CD4-positive, alpha-beta T cell treated with Interleukin-15 for 4 hours (primary cell): ENCODE data around the gene ATP8B4.
A peak's percentile ranks its signal among the peaks of the same experiment; 100 is the strongest.
"Not testable (repeated sequence)": the region's sequence is repeated elsewhere in the genome, so short reads cannot be mapped to it uniquely, and the experiment has no call there.

Source experiments
- DNase-seq: peaks from one replicate; pipeline ENCODE4 v3.0.0-alpha.2; 2020; ENCODE audit warnings: low spot score

Gene ATP8B4

DNA sequence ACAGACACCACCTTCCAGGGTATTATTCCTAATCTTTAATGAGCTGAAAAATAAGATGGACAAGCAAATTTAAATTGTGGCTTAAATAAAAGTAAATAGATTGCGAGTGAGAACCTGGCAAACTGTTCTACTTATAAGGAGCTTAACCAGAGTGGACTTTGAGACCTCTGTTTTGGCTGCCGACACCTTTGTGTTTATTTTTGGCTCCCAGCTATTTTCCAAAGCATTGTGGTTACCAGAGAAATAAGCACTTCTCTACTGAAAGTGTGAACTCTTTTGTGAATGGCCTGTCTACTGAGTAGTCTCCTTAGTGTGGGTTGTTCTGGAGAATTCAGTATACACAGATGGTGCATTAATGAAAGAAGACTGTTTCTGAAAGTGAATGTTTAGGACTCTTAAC, 109.4 kb downstream of the ATP8B4 start:
- DNase-seq: no peak

DNA sequence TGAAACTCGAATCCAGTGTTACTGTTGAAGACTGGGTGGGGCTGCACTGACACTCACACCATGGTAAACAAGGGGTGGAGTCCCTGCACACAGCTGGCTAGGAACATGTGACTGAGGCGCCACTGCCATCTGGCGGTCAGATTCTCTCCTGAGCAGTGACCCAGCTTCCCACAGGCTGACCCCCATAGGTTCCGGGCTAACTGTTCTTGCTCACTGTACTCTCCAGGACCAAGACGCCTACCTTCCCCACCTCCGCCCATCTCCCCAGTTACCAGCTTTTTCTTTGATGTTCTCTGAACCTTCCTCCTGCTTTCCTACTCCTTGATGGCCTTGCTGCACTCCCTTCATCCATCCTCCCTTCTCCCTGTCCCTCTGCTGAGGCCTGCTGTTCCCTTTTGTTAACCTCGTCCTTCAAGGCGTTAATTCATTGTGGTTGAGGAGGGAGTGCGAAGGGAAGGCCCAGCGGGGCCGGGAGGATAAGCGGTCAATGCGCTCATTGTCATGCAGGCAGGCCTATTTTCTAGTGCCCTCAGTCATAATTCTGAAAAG, 115.2 kb downstream of the ATP8B4 start:
- peak; percentile 67 for DNase-seq

DNA sequence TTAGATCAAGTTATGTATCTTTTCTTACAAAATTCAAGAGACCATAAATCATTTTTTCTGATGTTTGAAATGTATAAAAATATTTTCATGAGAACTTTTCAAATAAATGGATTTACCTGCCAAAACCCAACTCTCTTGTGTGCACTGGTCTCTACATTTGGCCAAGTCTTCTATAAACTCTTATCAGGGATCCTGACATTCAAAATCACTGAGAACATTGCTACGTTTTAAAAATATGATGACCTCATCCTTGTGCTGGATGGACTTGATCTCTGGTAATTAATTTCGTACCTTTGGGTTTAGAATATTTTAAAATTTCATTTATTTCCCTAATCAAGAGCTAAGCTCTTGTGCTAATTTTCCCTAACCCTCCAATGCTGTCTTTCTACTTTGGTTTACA, 127.4 kb downstream of the ATP8B4 start:
- no peak for DNase-seq

DNA sequence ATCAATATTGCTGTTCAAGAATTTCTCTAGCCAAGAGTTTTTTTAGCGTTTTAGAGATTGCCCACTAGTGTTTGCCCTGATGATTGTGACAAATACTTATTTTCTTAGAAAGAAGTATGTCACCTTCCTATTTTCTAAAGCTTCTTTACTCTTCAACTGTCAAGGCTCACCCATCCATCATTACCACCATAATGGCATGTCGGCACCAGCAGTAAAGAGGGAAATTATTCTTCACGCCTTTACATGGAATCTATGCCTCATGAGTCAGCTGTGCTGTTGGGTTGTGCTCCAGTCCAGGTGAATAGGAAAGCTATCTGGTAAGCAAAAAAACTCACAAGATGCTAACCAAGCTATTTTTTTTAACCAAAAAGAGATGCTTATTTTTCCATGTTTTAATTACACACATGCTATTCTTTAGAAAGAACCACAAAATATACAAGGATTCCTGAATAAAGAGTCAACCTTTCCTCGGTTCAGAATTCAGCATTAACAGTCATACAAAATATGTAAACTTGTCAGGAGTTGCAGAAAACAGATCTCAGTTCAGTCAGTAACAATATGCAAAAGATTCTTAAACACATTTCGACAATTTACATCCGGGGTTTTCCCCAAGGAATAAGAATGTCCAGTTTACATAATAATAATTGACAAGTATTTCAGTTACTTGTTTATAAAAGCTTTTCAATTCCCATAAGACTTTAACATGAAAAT, 128.0 kb downstream of the ATP8B4 start:
- DNase-seq: no peak

DNA sequence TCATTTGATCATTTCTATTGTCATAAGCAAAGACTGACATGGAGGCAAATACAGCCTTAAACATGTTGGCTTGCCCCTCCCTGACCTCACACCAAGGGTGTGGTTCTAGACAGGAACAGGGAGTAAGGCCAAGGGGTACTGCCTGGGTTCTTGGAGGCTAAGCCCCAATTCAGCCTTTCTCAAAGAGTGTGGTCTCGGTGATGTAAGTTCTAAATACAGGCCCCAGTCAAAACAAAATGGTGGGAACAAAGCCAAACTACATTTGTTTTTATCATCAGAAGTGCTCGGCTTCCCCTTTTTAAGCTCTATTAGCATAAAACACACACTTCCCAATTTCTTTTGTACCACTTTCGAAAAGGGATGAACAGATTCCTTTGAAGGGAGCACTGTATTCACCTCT, 129.5 kb downstream of the ATP8B4 start:
- DNase-seq: no peak

DNA sequence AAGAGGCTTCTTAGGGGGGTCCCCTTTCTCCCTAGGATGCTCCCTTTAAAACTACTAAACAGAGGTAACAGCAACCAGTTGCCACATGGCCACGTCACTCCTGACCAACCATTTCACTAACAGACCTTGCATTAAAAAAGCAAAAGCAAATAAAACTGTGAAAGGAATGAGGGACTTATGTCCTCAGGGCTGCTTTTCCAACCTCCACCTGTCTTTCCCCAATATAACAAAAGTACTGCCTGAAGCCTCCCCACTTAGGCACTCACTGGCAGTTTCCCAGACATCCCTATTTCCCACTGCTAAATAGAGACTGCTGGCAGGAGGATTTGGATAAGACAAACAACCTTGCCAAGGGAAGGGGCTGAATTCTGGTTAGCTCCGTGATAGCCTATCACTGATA, 130.3 kb downstream of the ATP8B4 start:
- DNase-seq: no peak

DNA sequence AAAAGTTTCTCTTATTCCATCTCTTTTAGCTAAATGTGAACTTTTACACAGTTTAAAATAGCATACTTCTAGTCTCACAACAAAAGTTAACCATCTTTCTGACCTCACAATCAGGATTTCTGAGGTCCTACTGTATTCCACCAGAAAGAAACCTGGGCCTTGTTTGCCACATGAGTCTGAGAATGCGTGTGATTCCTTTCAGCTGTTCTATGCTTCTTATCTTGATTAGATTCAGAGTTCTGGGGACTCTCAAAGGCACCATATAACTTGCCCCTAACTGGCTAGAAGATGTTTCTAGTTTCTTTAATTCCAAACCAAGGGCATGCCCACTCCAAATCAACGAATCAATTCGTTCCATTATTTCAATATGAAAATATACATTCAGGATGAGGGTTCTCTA, 131.1 kb downstream of the ATP8B4 start:
- no peak for DNase-seq

DNA sequence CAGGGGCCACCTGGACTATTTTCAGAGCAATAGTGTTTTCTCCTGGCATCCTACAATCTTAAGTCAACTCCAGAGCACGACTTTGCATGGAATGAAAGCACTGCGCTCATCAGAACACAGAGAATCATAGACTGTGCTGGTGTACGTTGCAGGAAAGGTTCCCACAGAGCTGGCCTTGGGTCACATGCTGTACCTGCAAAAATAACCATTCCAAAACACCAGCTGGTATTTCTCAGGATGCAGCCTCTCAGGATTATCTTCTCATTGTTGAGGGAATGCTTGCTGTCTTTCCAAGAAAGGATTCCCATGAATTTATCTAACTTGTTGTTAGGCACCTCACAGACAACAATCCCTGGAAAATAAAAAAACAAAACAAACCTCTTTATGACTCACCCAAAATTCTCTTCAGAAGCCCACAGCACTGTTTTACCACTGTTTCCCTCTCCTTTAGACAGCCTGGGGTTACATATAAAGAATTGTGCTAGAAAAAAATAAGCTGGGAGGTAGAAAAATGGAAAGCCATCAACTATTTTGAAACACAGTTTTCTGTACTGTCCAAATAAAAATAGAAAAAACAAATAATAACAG, 131.7 kb downstream of the ATP8B4 start:
- DNase-seq: no peak

DNA sequence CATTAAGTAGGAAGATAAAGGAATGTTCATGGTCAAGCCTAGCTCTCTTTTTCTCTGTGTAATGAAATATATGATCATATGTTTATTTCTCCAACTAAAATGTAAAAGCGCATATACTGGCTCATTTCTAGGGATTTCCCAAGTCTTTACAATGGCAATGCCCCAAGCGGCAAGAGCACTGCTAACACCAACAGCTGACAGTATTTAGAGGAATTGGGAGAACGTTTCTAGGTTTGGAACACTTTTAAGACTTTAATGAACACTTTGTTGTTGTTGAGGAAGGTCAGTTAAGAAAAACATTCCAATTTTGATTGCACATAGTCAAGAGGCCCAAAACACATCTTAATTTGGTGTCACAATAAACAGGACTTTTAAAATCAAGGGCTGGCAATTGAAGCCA, 132.7 kb downstream of the ATP8B4 start:
- no peak for DNase-seq

DNA sequence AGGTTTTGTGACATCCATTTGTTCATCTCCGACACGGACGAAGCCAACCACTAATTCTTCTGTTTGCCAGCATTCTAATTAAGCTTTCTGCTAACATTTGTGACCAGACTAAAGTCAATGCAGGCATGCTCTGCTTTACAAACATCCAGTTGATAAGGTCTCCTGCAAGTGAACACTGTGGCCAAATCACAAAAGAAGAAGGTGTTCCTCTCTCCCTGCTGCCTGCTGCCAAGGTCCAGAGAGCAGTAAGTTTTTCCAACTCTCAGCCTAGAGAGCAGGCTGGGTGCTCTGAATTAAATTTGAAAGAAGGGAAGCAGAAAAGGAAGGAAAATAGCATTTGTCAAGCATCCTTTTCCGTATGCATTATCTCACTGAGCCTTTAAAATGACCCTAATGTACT, 133.6 kb downstream of the ATP8B4 start:
- no peak for DNase-seq

DNA sequence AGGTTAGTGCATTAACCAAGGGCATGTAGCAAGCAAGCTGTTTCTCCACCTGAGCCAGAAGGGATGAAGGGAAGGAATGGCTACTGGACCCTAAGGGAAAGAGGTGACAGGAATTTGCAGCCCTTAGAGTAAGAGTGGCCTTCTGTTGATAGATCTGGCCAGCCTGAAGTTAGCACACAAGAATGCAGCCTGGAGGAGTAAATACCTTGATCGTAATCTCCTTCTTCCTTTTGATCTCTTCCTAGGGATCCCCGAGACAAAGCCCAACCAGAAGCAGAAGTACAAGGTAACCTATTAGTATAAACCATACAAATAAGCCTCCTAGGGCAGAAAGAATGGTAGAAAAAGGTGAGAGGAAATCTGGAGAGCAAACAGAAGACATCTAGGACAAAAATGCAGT, 134.6 kb downstream of the ATP8B4 start:
- DNase-seq: no peak

DNA sequence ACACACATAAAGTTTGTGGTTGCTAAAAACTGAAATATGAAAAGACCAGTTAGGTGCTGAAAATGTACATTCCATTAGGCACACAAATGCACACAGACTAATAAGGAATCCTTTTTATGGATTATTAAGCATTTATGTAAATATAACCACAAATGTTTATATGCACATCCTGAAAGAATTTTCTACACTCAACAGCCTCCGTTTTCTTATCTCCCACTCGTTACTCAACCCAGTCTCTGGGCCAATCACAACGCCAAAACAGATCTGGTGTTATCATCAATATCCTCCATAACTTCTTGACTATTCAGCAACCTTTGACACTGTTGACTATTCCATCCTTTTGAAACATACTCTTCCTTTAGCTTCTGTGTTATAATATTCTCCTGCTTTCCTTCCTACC, 136.4 kb downstream of the ATP8B4 start:
- no peak for DNase-seq

DNA sequence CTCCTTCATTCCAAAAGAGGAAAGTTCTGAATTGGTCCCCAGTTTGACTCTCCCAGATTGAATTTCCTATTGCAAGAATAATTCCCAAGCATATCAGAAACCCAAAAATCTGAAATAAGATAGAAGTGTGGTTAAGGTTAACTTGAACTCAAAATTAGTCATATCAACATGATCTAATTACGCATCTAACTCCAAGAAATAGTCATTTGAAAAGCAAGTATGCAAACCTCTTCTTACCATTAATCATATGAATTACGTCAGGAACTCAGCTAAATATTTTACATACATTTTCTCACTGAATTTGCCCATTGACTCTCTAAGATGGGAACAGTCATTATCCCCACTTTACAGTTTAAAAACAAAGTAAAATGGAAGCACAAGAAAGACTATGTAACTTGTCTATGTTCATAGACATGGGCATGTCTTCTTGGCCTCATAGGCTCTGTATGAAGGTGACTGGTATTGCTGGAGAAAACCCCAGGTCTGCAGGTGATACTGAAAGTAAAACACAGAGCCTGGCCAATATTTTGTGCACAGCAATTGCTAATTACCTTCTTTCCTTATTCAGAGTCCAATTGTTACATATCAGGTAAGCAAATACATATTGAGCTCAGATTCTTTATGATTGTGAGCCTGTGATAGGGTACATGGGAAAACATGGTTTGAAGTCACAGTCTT, 139.2 kb downstream of the ATP8B4 start:
- no peak for DNase-seq

DNA sequence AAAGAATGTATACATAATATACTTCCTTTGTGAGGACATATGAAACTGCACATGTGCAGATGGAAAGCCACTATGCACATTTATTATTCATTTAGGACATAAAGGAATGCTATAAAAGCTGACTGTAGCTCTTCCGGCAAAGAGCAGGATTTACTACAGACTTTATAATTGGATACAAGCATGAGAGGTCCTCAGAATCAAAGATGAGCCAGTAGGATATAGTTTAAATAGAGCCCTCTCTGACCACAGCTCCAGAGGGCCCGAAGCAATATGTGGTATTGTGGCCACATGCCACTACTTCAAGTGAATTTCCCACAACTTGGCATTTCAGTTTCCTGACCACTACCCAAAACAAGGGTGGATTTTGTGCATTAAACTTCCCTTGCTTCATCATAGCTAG, 140.9 kb downstream of the ATP8B4 start:
- no peak for DNase-seq

DNA sequence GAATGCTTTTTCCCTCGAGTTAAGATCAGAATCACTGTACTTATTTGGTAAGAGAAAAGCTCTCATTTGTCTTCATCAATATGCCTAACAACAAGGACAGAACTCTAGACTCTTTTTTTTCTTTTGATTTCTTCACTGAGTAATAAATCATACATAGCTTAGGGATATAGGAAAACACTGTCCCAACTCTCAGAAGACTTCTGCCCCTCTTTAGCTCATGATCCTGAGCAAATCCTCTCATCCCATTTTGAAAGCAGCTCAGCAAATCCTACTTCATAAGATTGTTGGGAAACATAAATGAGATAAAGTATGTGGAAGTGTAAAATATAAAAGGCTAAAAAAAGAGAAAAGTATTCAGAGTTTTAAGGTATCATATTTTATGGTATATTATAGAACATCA, 141.7 kb downstream of the ATP8B4 start:
- DNase-seq: no peak

DNA sequence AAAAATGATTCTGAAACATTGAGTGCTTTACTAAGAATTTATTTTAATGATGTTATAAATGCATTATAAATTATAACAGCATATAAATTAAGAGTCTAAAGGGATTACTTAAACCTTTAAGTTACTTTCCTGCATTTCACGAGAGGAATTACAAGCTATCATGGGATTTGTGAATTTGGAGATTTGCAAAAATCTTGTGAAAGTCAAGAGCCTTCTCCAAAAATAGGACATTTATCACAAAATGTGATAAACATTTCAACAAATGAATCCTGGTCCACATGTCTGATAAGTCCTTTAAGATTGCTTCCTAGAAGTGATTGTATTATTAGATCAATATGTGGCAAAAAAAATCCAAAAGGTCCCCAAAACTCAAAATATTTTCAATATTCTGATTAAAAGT, 154.5 kb downstream of the ATP8B4 start:
- no peak for DNase-seq

DNA sequence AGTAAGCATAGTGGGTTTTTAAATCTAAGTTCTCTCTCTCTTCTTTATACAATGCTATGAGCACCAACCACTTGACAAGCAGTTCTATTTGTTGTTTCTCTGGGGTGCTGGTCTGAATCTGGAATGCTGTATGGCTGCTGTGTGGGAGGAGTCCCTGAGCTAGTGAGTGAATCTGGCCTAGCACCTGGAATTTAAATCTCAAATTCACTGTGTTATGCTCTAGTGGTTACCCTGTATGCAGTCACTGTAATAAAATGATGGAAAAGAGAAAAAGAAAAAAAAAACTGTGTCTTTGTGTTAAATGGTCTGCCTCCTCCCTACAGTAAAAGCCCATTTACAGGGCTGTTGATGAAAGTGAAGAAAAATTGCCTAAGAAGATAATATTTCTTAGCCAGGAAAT, 155.0 kb downstream of the ATP8B4 start:
- no peak for DNase-seq

DNA sequence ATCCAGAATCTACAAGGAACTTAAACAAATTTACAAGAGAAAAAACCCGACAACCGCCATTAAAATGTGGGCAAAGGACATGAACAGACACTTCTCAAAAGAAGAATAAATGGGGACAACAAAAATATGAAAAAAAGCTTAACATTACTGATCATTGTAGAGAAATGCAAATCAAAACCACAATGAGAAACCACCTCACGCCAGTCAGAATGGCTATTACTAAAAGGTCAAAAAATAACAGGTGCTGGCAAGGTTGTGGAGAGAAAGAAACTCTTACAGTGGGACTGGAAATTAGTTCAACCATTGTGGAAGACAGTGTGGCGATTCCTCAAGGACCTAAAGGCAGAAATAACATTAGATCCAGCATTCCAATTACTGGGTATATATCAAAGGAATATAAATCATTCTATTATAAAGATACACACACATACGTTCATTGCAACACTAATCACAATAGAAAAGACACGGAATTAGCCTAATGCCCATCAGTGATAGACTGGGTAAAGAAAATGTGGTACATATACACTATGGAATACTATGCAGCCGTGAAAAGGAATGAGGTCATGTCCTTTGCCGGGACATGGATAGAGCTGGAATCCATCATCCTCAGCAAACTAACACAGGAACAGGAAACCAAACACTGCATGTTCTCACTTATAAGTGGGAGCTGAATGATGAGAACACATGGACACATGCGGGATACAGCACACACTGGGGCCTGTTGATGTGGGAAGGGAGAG, 155.8 kb downstream of the ATP8B4 start:
- not testable (repeated sequence) for DNase-seq

DNA sequence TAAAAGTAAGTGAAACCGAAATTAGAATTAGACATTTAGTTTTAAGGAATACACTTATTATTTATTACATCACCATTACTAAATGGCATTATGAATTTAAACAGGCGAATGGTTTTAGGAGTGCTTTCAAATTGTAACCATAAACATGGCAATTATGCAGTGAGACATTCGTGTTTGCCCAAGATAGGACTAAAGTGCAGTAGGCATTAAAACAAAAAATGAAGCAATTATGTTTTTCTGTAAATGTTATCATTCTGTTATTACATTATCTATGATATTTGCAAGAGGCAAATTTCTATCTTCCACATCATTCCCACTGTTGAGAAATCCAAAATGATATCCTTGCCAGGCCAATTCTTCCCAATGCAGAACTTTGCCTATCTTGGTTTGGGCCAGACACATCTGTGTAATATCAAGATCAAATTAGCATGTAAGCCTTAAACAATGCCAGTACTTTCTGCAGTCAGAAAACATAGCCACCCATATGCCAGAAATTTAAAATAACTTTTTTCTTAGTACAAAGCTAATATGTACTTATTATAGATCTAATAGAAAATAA, 156.9 kb downstream of the ATP8B4 start:
- no peak for DNase-seq

DNA sequence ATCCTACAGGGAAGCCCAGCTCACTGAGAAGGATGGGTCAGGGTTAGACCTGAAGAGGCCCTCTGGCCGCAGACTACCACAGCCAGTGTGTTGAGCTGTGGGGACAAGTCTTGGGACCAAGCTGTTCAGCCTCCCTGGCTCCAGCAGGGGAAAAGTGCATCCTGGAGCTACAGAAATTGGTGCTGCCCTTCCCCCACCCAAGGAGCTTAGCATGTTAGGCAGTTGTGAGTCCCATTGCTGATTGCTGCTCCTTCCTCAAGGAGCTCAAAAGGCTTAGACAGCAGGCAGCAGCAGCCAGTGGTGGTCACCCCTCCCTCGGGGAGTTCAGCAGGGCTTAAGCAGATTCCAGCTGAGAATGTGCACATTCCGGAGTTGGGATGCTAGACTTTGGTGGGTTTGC, 165.6 kb downstream of the ATP8B4 start:
- no peak for DNase-seq

DNA sequence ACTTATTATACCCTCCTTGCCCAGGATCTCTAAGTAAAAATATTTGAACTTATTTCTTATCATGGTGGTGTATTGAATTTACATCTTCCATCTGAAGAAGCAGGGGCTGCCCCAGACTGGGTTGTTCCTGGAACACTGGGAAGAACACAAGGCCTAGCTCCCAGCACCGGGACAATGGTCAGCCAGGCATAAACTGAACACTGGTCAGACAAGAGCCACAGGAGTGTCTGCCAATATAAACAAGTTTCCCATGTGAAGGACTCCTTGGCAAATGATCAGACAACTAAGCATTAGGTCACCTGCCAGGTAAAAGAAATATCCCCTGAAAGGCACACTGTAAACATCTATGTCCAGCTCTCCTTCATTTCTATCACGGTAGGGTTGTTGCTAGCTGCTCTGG, 172.4 kb downstream of the ATP8B4 start:
- no peak for DNase-seq

DNA sequence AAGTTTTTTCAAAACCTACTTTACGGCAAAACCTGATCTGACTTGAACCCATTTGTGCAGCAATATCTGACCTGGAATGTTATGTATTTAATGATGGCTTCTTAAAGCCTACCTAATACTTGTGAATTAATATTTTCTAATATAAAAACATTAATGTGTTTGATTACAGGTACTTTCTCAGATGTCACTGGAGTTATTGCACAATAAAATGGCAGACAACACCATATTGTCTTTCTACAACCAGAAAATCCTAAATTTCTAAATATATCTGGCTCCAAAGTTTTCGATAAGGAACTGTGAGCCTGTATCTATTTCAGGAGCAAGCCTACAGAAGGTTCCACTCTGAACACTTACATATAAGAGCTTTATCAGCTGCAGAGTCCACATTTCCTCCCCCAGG, 184.5 kb downstream of the ATP8B4 start:
- DNase-seq: no peak
